Uterus (tissue), 2 donors: Measurements from ENCODE around the gene NOG.

Source experiments
- POLR2A ChIP-seq, 2 donors: fragments of 450-650 bp; IDR thresholded peaks; one replicate each; pipeline ENCODE4 v1.6.1; 2016; ENCODE audit warnings: antibody characterized with exemption in 2 of 2, mild to moderate bottlenecking in 1 of 2, moderate library complexity in 1 of 2
- TF ChIP-seq, protein P1 (sequence below), 4 experiments: fragments of 200-600 bp in 2 of 4; fragments of 450-650 bp in 2 of 4; sonication (generic) in 2 of 4; IDR thresholded peaks; one replicate each; pipeline ENCODE4 v1.5.1; 2016 to 2019; ENCODE audit warnings: antibody characterized with exemption in 4 of 4, mild to moderate bottlenecking in 2 of 4, moderate library complexity in 1 of 4

DNA sequence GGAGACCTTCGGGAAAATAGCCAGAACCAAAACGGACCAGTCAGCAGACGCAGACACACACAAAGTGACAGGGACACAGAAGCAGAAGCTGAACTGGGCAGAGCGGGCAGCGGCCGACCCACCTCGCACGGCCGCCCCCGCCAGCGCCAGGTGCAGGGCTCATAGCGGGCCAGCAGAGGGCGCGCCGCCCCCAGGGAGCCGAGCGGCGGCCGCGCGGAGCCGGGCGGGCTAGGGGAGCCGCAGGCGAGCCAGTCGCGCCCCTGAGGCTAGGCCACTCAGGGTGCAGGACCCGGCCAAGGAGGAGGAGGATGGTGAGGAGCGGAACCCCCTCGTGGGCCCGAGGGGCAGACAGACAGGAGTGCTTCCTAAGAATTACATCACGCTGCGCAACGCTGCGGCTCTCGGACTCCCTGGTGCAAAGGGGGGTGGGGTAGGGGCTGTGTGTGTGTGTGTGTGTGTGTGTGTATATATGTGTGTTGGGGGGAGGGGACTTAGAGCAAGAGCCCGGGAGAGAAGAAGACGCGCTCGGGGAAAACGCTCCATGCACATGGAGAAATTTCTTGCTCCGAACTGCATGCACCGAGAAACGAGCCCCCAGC lies 913 bp upstream of the NOG start:
- TF ChIP-seq, protein P1, sequence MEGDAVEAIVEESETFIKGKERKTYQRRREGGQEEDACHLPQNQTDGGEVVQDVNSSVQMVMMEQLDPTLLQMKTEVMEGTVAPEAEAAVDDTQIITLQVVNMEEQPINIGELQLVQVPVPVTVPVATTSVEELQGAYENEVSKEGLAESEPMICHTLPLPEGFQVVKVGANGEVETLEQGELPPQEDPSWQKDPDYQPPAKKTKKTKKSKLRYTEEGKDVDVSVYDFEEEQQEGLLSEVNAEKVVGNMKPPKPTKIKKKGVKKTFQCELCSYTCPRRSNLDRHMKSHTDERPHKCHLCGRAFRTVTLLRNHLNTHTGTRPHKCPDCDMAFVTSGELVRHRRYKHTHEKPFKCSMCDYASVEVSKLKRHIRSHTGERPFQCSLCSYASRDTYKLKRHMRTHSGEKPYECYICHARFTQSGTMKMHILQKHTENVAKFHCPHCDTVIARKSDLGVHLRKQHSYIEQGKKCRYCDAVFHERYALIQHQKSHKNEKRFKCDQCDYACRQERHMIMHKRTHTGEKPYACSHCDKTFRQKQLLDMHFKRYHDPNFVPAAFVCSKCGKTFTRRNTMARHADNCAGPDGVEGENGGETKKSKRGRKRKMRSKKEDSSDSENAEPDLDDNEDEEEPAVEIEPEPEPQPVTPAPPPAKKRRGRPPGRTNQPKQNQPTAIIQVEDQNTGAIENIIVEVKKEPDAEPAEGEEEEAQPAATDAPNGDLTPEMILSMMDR (IDR thresholded peaks at IDR 0.05), result peak; percentile 56 to 96 (median 92)
- TF ChIP-seq POLR2A (IDR thresholded peaks at IDR 0.05), result no peak
